K562 treated with DMSO at 1 percent for 48 hours (cell line): Measurements from ENCODE around the gene SLC22A17. TPM values are rescaled to one million over a fixed set of nuclear protein-coding genes. Genes with fewer than 3 reads are reported as not detected.

Source experiments
- total RNA-seq: library from RNA; unstranded; fragments of 300-600 nt; gene quantifications from 2 replicates; pipeline ENCODE4 v1.2.3, GENCODE V29; 2022; ENCODE audit warnings: low replicate concordance; ENCODE audit errors: extremely low read depth

SLC22A17 gene
- total RNA-seq: not detected in 2 replicates

DNA sequence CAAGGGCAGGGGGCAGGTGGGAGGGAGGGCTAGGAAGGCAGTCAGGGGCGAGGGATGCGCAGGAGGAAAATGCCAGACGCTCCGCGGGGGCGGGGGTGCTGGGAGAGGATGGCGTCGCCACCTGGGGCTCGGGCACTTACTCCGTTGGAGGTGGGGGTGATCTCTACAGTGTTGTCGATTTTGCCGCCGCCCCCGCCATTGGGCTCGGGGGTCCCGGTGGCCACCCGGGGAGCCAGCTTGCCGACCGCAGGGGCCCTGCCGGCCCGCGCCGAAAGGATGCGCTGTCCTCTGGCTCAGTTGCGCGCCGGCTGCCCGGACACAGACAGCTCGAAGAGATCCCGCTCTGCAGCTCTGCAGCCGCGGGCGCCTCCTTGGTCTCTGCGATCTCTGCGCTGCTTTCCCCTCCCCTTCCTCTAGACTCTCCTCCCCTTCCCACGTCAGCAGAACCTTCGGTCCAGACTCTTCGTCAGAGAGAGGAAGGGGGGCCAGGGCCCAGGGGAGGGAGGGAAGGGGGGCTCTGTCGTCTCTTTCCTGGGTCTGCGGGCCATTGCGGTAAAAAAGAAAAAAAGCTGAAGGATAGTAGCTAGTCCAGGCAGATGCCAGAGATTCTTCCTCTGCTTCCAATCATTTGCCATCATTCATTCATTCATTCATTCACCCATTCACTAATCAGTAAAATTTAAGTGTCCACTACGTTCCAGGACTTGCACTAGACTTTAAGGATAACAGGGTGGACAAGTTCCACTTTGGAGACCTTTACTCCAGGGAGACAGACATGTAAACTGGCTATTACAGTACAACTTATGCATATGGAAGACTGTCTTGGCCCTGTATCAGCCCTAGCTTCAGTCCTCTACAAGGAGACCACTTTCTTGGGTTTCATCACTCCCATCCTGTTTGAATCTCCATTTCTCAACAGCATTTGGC, at the start of gene SLC22A17:
SLC22A17 (minus strand) TSS at position 382 of the 927 bp plus-strand sequence.

DNA sequence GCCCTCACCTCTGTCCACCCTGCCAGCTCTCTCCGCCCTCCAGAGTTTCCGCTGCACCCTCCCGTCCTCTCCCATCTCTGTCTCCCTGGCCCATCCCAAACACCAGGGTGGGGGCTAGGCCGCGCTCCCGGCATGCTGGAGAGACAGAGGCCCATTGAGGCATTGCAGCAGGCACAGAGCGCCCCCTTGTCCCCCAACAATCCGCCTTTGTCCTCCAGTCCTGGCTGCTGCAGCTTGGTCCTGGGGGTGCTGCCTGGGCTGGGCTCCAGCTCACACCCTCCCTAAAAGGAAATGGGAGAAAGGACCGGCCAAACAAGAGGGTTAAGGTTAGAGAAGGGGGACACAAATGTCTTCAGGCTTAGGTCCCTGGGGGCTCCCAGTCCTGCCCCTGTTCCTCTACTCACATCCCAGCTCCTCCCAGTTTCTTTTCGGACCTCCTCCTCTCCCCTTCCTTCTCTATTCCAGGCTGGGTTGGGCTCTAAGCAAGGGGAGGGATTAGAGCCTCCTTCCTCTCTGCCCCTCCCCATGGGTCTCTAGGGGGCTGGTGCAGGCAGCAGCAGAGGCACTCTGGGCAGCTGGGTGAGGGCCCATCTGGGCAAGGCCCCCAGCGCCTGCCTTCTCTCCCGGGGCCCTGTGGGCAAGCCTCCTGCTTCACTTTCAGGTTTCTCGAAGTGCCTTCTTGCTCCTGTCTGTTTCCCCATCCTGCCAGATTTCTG, 24.0 kb upstream of the SLC22A17 start, which contains the start of gene CMTM5:
CMTM5 (plus strand) TSS at position 565 of the 716 bp plus-strand sequence. CDS start 206 bp downstream, outside the sequence.

DNA sequence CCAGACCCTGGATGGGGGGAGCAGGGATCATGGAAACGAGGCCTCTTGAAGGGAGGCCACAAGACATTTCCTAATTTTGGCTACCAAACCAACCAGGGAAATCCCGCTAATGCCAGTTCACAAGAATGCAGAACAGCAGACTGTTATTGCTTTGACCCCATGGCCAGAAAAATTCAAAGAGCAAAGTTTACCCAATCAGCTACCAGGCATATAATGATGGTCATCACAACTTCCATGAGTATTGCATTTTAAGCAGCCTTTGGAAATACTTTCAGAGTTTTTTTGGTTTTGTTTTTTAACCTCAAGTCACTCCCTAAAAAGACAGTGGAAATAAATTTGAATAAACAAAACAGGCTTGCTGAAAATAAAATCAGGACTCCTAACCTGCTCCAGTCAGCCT, 19.8 kb upstream of the SLC22A17 start, which contains the start of gene IL25:
IL25 (plus strand) TSS at position 301 of the 400 bp plus-strand sequence.

GRCh38 chr14:23365036-23365731, 12.5 kb upstream of the SLC22A17 start, which contains the start of gene EFS:
Gene EFS (minus strand): TSS chr14:23365172. CDS start chr14:23365025, 147 bp downstream.

GRCh38 chr14:23320584-23321571, 31.8 kb downstream of the SLC22A17 start, which contains the start of gene PABPN1:
Gene PABPN1 (plus strand): TSS chr14:23321457. CDS start chr14:23321470, 13 bp downstream.

DNA sequence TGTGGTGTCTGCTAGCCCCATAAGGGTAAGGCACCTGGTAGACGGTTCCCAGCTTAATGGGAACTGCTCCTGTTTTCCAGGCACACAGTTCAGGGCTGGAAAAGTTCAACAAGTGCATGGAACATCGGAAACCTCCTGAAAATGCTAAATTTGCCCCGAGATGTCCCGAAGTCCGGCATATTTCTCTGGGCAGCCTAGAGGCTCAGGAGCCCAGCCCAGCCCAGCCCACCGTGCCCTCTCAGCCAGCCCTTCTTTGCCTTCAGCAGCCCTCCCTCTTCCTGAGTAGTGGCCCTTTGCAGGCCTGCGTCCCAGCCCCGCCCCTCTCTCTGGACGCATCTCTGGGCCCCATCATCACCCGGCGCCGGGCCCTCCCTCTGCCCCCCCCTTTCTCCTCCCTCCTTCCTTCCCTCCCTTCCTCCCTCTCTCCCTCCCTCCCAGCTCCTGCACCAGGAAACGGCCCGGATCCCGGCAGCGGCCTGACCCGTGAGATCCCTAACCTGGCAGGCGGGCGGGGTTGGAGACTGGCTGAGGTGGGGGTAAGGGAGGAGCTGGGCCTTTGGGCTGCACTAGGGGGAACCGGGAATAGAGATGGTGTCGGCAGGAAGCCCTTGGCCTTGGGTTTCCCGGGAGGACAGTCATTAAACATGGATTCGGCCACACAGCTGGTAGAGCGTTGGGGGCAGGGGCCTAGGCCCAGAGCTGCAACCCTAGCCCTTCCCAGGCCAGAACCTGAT, 46.1 kb downstream of the SLC22A17 start, which contains the start of gene BCL2L2:
BCL2L2 (plus strand) TSS at position 422 of the 734 bp plus-strand sequence. CDS start 935 bp downstream, outside the sequence.

DNA sequence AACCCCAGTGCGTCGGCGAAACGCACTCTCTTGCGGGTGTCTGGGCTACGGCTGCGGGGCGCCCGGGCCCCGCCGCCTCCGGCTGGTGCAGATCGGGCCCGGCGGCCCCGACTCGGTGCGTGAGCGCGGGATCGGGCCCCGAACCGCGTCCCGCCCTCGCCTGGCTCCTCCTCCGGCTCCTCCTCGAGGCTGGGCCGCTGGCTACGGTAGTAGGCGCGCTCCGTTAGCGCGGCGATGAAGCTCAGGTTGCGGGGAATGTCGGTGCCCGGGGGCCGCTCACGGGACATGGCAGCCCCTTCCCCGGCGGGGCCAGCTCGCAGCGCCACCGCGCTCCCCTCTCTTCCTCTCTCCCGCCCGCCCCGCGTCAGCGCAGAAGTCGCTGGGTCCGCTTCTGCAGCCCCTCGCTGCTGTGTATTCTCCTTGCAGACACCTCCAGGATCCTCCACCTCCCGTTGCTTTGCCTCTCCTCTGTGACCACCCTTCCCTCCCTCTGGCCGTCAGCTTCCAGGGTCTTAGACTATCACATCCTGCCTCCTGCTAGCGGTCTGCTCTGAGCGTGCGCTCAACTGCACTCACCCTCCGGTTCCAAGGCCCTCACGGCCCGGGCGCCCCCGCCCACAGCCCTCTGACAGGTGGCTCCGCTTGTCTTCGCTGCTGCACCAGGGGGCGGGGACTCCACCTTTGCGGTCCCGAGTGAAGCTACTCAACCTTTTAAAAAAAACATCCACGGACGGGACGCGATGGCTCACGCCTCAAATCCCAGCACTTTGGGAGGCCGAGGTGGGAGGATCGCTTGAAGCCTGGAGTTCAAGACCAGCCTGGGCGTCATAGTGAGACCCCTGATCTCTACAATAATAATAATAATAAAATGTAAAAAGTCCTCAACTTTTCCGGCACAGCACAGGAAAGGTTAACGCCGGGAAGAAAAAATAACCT, 50.1 kb downstream of the SLC22A17 start, which contains the start of gene PPP1R3E:
PPP1R3E (minus strand) TSS at position 570 of the 936 bp plus-strand sequence; CDS start at position 287, 283 bp downstream.

Other genes starting within 250 kb of the SLC22A17 start
- not detected in 2 replicates for gene CIROP, start 247.9 kb downstream of the SLC22A17 start, total RNA-seq
- gene CEBPE, start 233.6 kb downstream of the SLC22A17 start, total RNA-seq: not detected in 2 replicates
- gene SLC7A8, start 169.2 kb downstream of the SLC22A17 start, total RNA-seq: not detected in 2 replicates
- gene RNF212B, start 115.0 kb downstream of the SLC22A17 start, total RNA-seq: not detected in 2 replicates
- not detected in 2 replicates for gene HOMEZ, start 66.8 kb downstream of the SLC22A17 start, total RNA-seq
- not detected in 2 replicates for gene PPP1R3E, start 50.0 kb downstream of the SLC22A17 start, total RNA-seq
- gene BCL2L2, start 46.1 kb downstream of the SLC22A17 start, total RNA-seq: not detected in 2 replicates
- gene PABPN1, start 31.4 kb downstream of the SLC22A17 start, total RNA-seq: not detected in 2 replicates
- gene EFS, start 12.3 kb upstream of the SLC22A17 start, total RNA-seq: not detected in 2 replicates
- not detected in 2 replicates for gene IL25, start 19.9 kb upstream of the SLC22A17 start, total RNA-seq
- gene CMTM5, start 24.2 kb upstream of the SLC22A17 start, total RNA-seq: not detected in 2 replicates
- gene MYH6, start 55.4 kb upstream of the SLC22A17 start, total RNA-seq: not detected in 2 replicates
- not detected in 2 replicates for gene MYH7, start 82.8 kb upstream of the SLC22A17 start, total RNA-seq
- gene NGDN, start 116.8 kb upstream of the SLC22A17 start, total RNA-seq: not detected in 2 replicates
- not detected in 2 replicates for gene ZFHX2, start 198.9 kb upstream of the SLC22A17 start, total RNA-seq
- not detected in 2 replicates for gene THTPA, start 203.4 kb upstream of the SLC22A17 start, total RNA-seq
- not detected in 2 replicates for gene AP1G2, start 214.9 kb upstream of the SLC22A17 start, total RNA-seq
- gene JPH4, start 225.9 kb upstream of the SLC22A17 start, total RNA-seq: not detected in 2 replicates